HepG2 (cell line): ENCODE results near the gene PRM3. TPM values are rescaled to one million over a fixed set of nuclear protein-coding genes. Genes with fewer than 3 reads are reported as not detected.

Experiments used
- ATAC-seq: fragments of 200-7000 bp; cut with Tn5 transposase; 3 replicates; pipeline ENCODE4 v1.9.1; 2020; ENCODE audit warnings: mild to moderate bottlenecking, moderate library complexity
- BruUV-seq: library from RNA; stranded (reverse); fragments of 400-500 nt; replicated peaks from 2 replicates; lab custom pipeline; 2021; lab: Mats Ljungman, UMichigan
- CTCF ChIA-PET: fragments of 300-600 bp; formaldehyde crosslinking; extraction: SDS; loops from one replicate; lab custom pipeline; 2021; ENCODE audit warnings: low total read pairs, inconsistent platforms, low intra/inter-chr PET ratio; lab: Yijun Ruan, JAX
- POLR2A ChIA-PET: fragments of 350-600 bp; sonication (Branson Sonifier 250); formaldehyde crosslinking; loops from one replicate; lab custom pipeline; 2020; ENCODE audit warnings: antibody characterized with exemption, inconsistent platforms; lab: Yijun Ruan, JAX
- DNase-seq: peaks from one replicate; pipeline ENCODE4 v3.0.0-alpha.2; 2015; ENCODE audit warnings: low spot score
- FAIRE-seq: peaks from 3 replicates; lab custom pipeline; 2011; peaks lifted over from hg19 to GRCh38; lab: Jason Lieb, UNC
- H2AFZ ChIP-seq: one replicate; pipeline ENCODE4 v1.6.1; 2011; ENCODE audit warnings: low read length, inconsistent platforms
- H3K27ac ChIP-seq: fragments of 300-600 bp; 3 replicates; pipeline ENCODE4 v1.8.0; 2011; ENCODE audit warnings: mixed run types, mild to moderate bottlenecking, mixed read lengths, low read length, inconsistent platforms; ENCODE audit not compliant: insufficient read depth; ENCODE audit errors: extremely low read length
- H3K27me3 ChIP-seq, 2 experiments: fragments of 200-600 bp in 1 of 2; 2 replicates in 1 of 2; 3 replicates in 1 of 2; pipeline versions ENCODE4 v1.6.0 to v1.8.0; 2011; ENCODE audit warnings: low read length in 2 of 2, mild to moderate bottlenecking in 2 of 2, moderate library complexity in 2 of 2, inconsistent platforms in 1 of 2; ENCODE audit not compliant: insufficient read depth in 2 of 2, control insufficient read depth in 1 of 2
- H3K36me3 ChIP-seq, 2 experiments: fragments of 200-600 bp in 1 of 2; replicated peaks in 1 of 2; 2 replicates in 1 of 2; 3 replicates in 1 of 2; pipeline versions ENCODE4 v1.5.1 to v1.8.0; 2011; ENCODE audit warnings: low read length in 2 of 2, inconsistent platforms in 1 of 2; ENCODE audit not compliant: insufficient read depth in 2 of 2, control insufficient read depth in 1 of 2
- H3K4me1 ChIP-seq: 2 replicates; pipeline ENCODE4 v1.5.1; 2012; ENCODE audit warnings: low read length, inconsistent platforms; ENCODE audit not compliant: insufficient read depth
- H3K4me2 ChIP-seq: 2 replicates; pipeline ENCODE4 v1.6.0; 2011; ENCODE audit warnings: low read depth, low read length, inconsistent platforms
- H3K4me3 ChIP-seq, 3 experiments: fragments of 200-600 bp in 1 of 3; sonication (generic), shearing (Covaris generic) in 1 of 3; replicated peaks in 1 of 3; 2 replicates each; pipeline ENCODE4 v1.5.1; 2011 to 2016; ENCODE audit warnings: low read length in 3 of 3, inconsistent platforms in 2 of 3, low read depth in 2 of 3, mild to moderate bottlenecking in 2 of 3, control low read depth in 1 of 3, mixed read lengths in 1 of 3; ENCODE audit not compliant: insufficient read depth in 1 of 3
- H3K79me2 ChIP-seq: one replicate; pipeline ENCODE4 v1.6.1; 2011; ENCODE audit warnings: low read length, inconsistent platforms; ENCODE audit not compliant: insufficient read depth
- H3K9ac ChIP-seq: 2 replicates; pipeline ENCODE4 v1.6.0; 2011; ENCODE audit warnings: mild to moderate bottlenecking, low read depth, low read length, inconsistent platforms; ENCODE audit not compliant: insufficient read depth
- H3K9me3 ChIP-seq: 2 replicates; pipeline ENCODE4 v1.5.1; 2012; ENCODE audit warnings: mild to moderate bottlenecking, low read length
- H4K20me1 ChIP-seq: 2 replicates; pipeline ENCODE4 v1.6.0; 2011; ENCODE audit warnings: inconsistent platforms, mild to moderate bottlenecking, low read length, moderate library complexity; ENCODE audit not compliant: insufficient read depth
- KDM3A ChIP-seq: IDR thresholded peaks from 2 replicates; pipeline ENCODE4 v1.6.1; 2018; ENCODE audit warnings: low read depth, missing compliant biosample characterization
- MAFF ChIP-seq: IDR thresholded peaks from 2 replicates; pipeline ENCODE4 v1.6.1; 2011; ENCODE audit warnings: low read depth, low read length, improper control_type of control experiment
- MBNL3 ChIP-seq: fragments of 250-450 bp; sonication (Bioruptor Pico); conservative IDR thresholded peaks from 2 replicates; pipeline ENCODE4 v1.8.0; 2022; ENCODE audit warnings: mild to moderate bottlenecking, inconsistent platforms
- ZNF33B ChIP-seq: sonication (generic); formaldehyde crosslinking; IDR thresholded peaks from 2 replicates; pipeline ENCODE4 v1.5.1; 2020; ENCODE audit warnings: mild to moderate bottlenecking, missing genetic modification reagents
- ZNF446 ChIP-seq: sonication (generic); formaldehyde crosslinking; IDR thresholded peaks from 2 replicates; pipeline ENCODE4 v1.5.0; 2020; ENCODE audit warnings: mild to moderate bottlenecking, missing genetic modification reagents
- ZNF547 ChIP-seq: sonication (generic); formaldehyde crosslinking; IDR thresholded peaks from 2 replicates; pipeline ENCODE4 v1.5.1; 2020; ENCODE audit warnings: mild to moderate bottlenecking, missing genetic modification reagents
- WGBS: methylation state at CpG from one replicate; pipeline ENCODE4 v1.1.6; 2017; ENCODE audit warnings: low lambda C conversion rate; 5-methylcytosine and 5-hydroxymethylcytosine counted together
- in situ Hi-C: cut with HindIII; loops from 2 replicates; pipeline ENCODE4 v1.10.0; 2017; ENCODE audit warnings: low pct_unique_long_range_greater_than_20kb; ENCODE audit not compliant: extremely low pct_ligation_motif_present
- intact Hi-C: fragments of 100-400 bp; cut with micrococcal nuclease; formaldehyde crosslinking; loops from one replicate; pipeline ENCODE4 v1.10.0; 2022; ENCODE audit not compliant: unreplicated experiment
- polyA plus RNA-seq, 8 experiments: library from polyadenylated mRNA; depleted of rRNA in 3 of 8; stranded (reverse) in 7 of 8; unstranded in 1 of 8; fragments of >200 nt; fragmentation: Illumina TruSeq in 4 of 8; extraction: Trizol in 4 of 8; gene quantifications; 2 replicates each; pipeline versions ENCODE4 v1.2.1 to v1.2.3, GENCODE V29; 2011 to 2016; ENCODE audit warnings: low read depth in 4 of 8, missing spikeins in 1 of 8, mixed read lengths in 1 of 8; ENCODE audit not compliant: insufficient read depth in 1 of 8
- total RNA-seq, 5 experiments: library from RNA; depleted of rRNA; stranded (reverse); fragments of >200 nt; fragmentation: Illumina TruSeq; extraction: Trizol; gene quantifications; 2 replicates each; pipeline ENCODE4 v1.2.3, GENCODE V29; 2016; ENCODE audit warnings: low read depth in 1 of 5
- TF ChIP-seq, protein P1 (sequence below): sonication (generic); formaldehyde crosslinking; IDR thresholded peaks from 2 replicates; pipeline ENCODE4 v1.5.0; 2020; ENCODE audit warnings: mild to moderate bottlenecking, missing genetic modification reagents, borderline replicate concordance
- TF ChIP-seq, protein P2 (sequence below), 2 experiments: fragments of 450-650 bp in 1 of 2; sonication (generic) in 1 of 2; formaldehyde crosslinking in 1 of 2; IDR thresholded peaks; 2 replicates each; pipeline versions ENCODE4 v1.6.1 to v1.8.0; 2016 to 2022; ENCODE audit warnings: antibody characterized with exemption in 1 of 2, mild to moderate bottlenecking in 1 of 2, missing genetic modification reagents in 1 of 2

PRM3 gene
- total and polyA plus RNA-seq, 2 of the 13 experiments (the other 11 are each of a cell fraction or from before 2014, with no cell fraction given): not detected

DNA sequence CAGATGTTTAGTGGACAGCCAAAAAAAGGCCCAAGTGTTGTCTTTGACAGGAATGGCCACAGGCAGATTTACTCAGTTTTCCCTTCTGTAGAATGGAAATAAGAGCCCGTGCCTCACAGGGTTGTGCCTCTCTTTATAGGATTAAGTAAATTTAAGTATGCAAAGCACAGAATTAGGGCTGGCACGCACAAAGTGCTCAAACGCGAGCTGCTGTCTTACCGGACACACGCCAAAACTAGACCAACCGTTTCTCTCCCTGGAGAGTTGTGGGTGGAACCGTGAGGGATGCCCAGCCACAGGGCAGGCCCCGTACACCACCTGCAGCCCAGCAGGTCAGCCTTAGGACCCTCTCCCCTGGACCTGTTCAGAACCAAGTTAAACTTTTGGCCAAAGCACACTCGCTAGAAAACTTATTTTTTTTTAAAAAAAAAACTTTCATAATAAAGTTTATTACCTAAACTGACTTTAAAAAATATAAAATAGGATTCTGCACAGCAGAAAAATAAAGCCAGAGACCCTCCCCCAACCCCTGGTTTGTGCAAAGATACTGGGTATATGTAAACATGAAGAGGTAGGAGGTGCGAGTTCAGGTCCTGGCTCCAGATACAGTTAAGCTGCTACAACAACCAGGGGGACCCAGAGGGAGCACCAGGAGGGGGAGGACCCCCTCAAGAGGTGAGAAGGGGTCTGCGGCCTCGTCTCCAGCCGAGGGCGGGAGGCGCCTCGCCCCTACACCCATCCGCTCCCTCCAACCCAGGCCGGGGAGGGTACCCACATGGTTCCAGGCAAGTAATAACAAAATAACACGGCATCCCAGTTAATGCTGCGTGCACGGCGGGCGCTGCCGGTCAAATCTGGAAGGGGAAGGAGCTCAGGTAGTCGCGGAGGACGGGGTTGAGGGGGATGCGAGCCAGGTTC is 19.2 kb downstream of the PRM3 start:
- in situ Hi-C loops: no loop called here
- TF ChIP-seq ZNF547 (CRISPR knock-in tag) (0 out of 2 replicates have a peak, but pooled peaks have one; percentile 17), MAFF (no peak), ZNF33B (CRISPR knock-in tag) (peak; percentile 74; the same call in 1 of the 2 replicates), ZNF446 (no peak), MBNL3 (CRISPR knock-in tag) (no peak), KDM3A (0 out of 2 replicates have a peak, but pooled peaks have one; percentile 28)
- TF ChIP-seq, protein P1, sequence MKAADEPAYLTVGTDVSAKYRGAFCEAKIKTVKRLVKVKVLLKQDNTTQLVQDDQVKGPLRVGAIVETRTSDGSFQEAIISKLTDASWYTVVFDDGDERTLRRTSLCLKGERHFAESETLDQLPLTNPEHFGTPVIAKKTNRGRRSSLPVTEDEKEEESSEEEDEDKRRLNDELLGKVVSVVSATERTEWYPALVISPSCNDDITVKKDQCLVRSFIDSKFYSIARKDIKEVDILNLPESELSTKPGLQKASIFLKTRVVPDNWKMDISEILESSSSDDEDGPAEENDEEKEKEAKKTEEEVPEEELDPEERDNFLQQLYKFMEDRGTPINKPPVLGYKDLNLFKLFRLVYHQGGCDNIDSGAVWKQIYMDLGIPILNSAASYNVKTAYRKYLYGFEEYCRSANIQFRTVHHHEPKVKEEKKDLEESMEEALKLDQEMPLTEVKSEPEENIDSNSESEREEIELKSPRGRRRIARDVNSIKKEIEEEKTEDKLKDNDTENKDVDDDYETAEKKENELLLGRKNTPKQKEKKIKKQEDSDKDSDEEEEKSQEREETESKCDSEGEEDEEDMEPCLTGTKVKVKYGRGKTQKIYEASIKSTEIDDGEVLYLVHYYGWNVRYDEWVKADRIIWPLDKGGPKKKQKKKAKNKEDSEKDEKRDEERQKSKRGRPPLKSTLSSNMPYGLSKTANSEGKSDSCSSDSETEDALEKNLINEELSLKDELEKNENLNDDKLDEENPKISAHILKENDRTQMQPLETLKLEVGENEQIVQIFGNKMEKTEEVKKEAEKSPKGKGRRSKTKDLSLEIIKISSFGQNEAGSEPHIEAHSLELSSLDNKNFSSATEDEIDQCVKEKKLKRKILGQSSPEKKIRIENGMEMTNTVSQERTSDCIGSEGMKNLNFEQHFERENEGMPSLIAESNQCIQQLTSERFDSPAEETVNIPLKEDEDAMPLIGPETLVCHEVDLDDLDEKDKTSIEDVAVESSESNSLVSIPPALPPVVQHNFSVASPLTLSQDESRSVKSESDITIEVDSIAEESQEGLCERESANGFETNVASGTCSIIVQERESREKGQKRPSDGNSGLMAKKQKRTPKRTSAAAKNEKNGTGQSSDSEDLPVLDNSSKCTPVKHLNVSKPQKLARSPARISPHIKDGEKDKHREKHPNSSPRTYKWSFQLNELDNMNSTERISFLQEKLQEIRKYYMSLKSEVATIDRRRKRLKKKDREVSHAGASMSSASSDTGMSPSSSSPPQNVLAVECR (CRISPR knock-in tag): peak; percentile 22; the same call in 1 of the 2 replicates
- TF ChIP-seq, protein P2, sequence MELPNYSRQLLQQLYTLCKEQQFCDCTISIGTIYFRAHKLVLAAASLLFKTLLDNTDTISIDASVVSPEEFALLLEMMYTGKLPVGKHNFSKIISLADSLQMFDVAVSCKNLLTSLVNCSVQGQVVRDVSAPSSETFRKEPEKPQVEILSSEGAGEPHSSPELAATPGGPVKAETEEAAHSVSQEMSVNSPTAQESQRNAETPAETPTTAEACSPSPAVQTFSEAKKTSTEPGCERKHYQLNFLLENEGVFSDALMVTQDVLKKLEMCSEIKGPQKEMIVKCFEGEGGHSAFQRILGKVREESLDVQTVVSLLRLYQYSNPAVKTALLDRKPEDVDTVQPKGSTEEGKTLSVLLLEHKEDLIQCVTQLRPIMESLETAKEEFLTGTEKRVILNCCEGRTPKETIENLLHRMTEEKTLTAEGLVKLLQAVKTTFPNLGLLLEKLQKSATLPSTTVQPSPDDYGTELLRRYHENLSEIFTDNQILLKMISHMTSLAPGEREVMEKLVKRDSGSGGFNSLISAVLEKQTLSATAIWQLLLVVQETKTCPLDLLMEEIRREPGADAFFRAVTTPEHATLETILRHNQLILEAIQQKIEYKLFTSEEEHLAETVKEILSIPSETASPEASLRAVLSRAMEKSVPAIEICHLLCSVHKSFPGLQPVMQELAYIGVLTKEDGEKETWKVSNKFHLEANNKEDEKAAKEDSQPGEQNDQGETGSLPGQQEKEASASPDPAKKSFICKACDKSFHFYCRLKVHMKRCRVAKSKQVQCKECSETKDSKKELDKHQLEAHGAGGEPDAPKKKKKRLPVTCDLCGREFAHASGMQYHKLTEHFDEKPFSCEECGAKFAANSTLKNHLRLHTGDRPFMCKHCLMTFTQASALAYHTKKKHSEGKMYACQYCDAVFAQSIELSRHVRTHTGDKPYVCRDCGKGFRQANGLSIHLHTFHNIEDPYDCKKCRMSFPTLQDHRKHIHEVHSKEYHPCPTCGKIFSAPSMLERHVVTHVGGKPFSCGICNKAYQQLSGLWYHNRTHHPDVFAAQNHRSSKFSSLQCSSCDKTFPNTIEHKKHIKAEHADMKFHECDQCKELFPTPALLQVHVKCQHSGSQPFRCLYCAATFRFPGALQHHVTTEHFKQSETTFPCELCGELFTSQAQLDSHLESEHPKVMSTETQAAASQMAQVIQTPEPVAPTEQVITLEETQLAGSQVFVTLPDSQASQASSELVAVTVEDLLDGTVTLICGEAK (IDR thresholded peaks at IDR 0.05): no peak
- TF ChIP-seq, protein P2 (CRISPR knock-in tag; IDR thresholded peaks at IDR 0.05): no peak

More for the DNA sequence above, 19.2 kb downstream of the PRM3 start:
- no peak for DNase-seq
- no peak overlapping the region for H2AFZ ChIP-seq
- H3K4me2 ChIP-seq: peak overlapping the region; percentile 85
- TSS peak; percentile 60 for BruUV-seq
- H3K27me3 ChIP-seq: no peaks in the 10 kb centered on the region; a peak in 1 of 5 replicates
- no peak overlapping the region for H3K27ac ChIP-seq
- peaks cover 47% of the 10 kb centered on the region for H4K20me1 ChIP-seq
- CTCF ChIA-PET: interaction anchor here (3.3 to 5.2 kb wide), 2 partner anchors 102 to 283 kb away, joined by 35 to 38 read pairs; no protein-coding TSS in a partner anchor
- WGBS: 94% methylated on average over 29 of the region's 29 CpGs
- peaks cover 2 to 8% of the 10 kb centered on the region in 2 experiments; a peak in 4 of 5 replicates for H3K36me3 ChIP-seq
- H3K4me1 ChIP-seq: peaks cover 77% of the 10 kb centered on the region
- FAIRE-seq: no peak
- ATAC-seq: no peak
- H3K4me3 ChIP-seq: peak overlapping the region; percentile 87 to 98 (median 95)
- POLR2A ChIA-PET: interaction anchor here (0.7 to 9.0 kb wide), 19 partner anchors 8 to 291 kb away, joined by 3 to 351 read pairs (median 20); partner anchors contain the start of genes PRM1, PRM2, PRM3 and TNP2
- intact Hi-C loops: loop anchor here (1.0 kb wide), 1 partner anchor 283 kb away; no protein-coding TSS in a partner anchor
- peaks cover 28% of the 10 kb centered on the region for H3K79me2 ChIP-seq
- H3K9me3 ChIP-seq: no peaks in the 10 kb centered on the region
- peak overlapping the region; percentile 84 for H3K9ac ChIP-seq
